Activated T-cell treated with anti-CD3 and anti-CD28 coated beads, Interleukin-2, amount 50 U/mL, for 48 hours (primary cell): ENCODE measurements around the gene STRBP.
A peak's percentile ranks its signal among the peaks of the same experiment; 100 is the strongest.

Experiments
- DNase-seq, 2 experiments: peaks; one replicate each; pipeline ENCODE4 v3.0.0-alpha.2; 2020

The STRBP gene

DNA sequence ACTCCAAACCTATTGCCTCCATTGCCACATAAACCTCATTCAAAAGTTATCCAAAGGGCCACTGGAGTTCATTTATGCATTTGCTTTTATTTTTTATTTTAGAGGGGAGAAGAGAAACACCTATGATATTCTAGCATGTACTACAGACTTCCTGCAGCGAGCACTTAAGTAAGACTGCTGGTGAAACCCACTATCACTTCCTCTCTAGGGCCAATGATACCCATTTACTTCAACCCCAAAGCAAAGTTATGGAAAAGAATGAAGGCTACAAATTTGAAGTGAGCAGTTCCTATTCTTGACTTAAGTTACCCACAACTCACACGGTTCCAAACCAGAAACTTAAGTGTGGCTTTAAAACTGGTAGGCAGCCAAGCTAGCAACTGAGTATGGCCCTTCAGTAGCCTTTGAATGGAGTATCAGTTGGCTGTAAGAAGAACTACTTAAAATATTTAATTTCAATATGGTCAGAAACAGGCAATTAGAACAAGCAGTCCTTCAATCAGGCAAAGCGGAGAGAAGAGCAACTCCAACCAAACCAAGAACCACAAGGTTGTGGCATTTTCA is 140.8 kb downstream of the STRBP start:
- no peak for DNase-seq

DNA sequence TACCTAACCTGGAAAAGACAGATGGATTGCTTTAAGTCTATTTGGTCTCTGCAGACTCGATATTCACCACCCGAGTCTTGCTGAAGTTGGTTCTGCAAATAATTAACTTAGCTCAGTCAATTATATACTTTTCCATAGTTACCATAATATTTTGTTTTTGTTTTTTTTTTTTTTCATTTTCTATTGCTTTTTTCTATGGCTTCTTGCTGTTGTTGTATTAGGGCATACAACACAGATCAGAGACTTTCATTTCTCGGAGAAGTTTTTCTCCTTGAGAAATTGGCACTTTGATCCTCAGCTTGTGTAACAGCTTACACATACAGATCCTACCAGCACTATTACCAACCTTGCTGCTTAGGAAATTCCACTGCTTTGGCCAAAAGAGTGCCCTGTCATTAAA is 146.9 kb downstream of the STRBP start:
- DNase-seq, result no peak

GRCh38 chr9:123120953-123121352 is 147.4 kb downstream of the STRBP start:
- no peak for DNase-seq

- no peak for DNase-seq
These were observed 148.3 kb downstream of the STRBP start for GRCh38 chr9:123120131-123120530.

DNA sequence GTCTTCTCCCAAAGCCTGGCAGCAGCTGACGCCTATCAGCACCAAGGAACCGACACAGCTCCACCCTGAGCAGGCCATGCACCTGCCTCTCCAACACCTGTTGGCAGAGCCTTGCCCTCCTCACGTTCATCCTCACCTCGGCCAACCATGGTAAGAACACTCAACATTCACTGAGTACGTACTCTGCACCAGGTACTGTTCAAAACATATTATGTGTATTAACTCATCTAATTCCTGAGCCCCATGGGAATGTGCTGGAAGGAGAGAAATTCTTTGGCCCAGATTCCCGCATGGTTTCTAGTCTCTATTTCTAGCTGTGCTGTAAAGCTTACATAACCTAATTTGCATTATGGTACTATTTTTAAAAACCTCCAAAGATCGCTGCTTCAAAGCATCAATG is 148.8 kb downstream of the STRBP start:
- DNase-seq, result no peak

DNA sequence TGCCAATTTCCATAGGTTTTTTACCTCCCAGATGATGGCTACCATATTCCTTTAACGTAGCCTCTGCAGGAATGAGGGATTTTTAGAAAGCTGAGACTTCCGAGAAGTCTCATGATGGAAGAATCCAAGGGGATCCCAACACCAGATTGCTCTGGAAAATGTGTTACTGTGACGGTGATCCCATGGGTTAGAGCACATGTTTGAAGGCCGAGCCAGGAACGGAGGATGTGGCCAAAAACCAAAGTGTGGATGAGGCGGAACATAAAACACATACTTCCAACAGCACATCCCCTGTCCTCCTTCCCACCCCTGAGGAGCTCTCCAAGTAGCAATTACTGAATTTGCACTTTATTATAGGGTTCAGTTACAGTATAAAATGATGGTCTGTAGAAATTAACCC is 152.3 kb downstream of the STRBP start:
- no peak for DNase-seq

- DNase-seq, result no peak
These were observed 153.1 kb downstream of the STRBP start for GRCh38 chr9:123115146-123115913.

DNA sequence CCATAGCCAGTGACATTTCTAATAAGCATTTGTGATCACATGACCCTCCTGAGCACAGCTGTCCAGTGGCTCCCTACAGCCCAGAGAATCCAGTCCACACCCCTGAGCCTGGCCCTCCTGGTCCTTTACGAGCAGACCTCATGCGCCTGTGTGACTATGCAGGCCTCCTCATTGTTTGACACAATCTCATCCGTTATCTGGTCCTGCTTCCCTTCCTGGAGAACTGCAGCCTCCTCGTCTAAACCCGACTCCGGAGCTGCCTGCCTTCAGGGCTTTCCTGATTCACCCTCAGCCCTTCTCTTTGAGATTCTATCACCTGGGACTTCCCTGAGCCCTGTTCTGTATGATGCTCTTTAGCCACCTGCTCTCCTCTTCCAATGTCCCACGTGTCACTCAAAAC is 155.2 kb downstream of the STRBP start:
- no peak for DNase-seq

DNA sequence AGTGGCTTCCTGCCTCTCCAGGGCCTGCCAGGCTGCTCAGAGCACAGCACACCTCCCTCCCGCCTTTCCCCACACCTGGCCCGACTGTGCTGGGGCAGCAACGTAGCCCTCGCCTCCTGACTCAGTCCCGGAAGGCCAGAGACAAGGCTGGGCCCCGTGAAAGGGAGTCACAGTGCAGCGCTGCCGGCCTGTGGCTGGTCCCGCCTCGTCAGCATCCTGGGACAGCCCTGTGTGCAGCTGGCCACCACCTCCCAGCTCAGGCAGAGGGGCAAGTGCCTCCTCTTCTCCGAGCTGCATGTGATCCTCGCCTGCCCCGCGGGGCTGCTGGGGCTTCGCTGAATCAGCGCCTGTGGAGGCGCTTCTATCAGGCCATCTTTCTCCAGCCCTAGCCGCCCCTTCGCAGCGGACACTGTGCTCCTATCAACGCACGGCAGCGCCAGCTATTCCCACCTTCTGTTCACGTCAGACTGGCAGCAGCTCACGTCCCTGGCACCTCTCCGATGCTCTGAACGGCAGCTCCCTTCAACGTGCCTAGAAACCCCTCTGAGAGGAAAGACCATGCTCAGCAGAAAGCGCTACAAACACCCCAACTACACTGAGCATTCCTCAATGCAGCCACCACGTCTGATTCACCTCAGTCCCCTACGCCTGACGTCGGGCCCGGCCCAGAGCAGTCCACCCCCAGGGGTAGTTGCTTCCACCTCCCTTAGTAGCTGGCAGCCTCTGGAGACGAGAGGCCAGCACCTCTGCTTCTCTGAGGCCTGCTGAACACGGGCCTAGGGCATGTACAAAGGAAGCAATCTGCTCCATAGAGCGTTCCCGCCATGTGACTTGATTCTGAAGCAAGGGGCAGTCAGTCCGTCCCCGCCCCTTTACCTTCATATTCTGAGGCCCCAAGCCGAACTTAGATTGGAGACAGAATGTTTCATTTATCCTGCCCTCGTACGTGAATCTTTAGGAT is 156.1 kb downstream of the STRBP start:
- DNase-seq, result peak in 1 of 2 experiments; percentile 39

GRCh38 chr9:123111427-123112014 is 156.9 kb downstream of the STRBP start:
- no peak for DNase-seq

DNA sequence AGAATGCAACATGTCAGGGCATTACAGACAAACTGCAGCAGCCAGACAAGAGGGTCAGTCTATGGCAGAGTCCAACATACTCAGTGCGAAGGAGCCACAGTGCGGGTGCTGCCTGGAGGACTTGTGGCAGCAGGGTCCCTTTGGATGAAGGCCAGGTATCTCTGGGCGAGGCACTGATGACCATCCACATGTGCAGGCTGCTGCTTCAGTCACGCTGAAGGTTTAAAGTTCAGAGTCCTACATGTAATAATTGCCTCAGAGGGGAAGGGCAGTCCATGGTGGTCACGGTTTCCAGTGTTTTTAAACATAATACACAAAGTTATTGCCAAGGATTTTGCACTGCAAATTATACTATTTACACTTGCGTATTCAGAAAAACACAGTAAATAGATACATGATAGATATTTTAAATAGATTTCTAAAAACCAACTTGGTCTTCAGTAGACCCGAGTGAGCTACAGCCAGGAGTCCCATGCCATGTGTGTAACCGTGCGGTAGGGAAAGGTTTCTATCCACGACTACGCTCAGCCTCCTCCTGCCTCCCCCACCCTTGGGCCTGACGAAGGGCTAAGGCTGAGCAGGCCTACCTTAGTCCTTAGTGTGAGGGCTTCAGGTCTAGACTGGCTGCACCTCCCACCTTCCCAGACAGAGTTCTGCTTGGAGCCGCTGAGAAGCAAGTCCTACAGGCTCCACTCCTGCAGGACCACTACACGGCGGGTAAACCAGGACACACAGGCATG is 158.7 kb downstream of the STRBP start:
- DNase-seq, result no peak

- no peak for DNase-seq
These were observed 159.4 kb downstream of the STRBP start for GRCh38 chr9:123108976-123109375.

GRCh38 chr9:123107639-123108285 is 160.6 kb downstream of the STRBP start:
- no peak for DNase-seq

DNA sequence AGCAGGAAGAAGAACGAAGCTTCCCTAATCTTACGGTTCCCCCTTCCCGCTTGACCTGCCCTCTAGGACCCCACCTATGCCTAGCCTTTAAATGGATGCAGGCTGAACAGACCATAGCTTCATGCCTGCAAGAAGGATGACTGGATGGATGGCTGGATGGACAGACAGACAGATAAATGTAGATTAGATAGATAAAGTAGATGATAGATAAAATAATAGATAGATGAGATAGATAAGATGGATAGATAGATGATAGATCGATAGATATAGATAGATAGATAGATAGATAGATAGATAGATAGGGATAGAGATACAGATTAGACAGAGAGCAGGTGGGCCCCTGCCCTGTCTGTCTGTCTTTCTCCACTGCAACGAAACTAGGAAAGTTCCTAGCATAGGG is 162.9 kb downstream of the STRBP start:
- DNase-seq, result no peak

GRCh38 chr9:123104807-123105206 is 163.6 kb downstream of the STRBP start:
- no peak for DNase-seq

GRCh38 chr9:123102375-123103113 is 165.8 kb downstream of the STRBP start:
- DNase-seq, result no peak

GRCh38 chr9:123099548-123099947 is 168.8 kb downstream of the STRBP start:
- DNase-seq, result no peak

DNA sequence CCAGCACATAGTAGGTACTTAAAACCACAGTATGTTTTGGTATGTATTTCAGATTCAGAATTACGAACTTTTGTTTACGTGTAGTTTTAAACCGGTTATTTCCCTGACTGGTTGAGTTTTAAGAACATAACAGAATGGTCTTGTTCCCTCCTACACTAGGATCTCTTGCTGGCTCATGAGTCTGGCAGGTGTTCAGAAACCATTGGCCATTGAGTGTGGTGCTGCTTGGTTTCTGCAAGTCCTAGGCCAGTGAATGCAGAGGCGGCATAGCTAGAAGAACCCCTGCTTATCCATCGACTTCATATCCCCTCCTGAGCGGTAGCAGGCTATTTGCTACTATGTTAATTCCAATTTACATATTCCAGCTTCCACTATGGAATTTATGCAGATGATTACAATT is 169.3 kb downstream of the STRBP start:
- no peak for DNase-seq

- no peak for DNase-seq
These were observed 170.3 kb downstream of the STRBP start for GRCh38 chr9:123098096-123098459.

- no peak for DNase-seq
These were observed 170.8 kb downstream of the STRBP start for GRCh38 chr9:123097430-123098095.

GRCh38 chr9:123096987-123097386 is 171.4 kb downstream of the STRBP start:
- DNase-seq, result no peak
